Measurements from ENCODE around the gene LIN52.

LIN52 gene

DNA sequence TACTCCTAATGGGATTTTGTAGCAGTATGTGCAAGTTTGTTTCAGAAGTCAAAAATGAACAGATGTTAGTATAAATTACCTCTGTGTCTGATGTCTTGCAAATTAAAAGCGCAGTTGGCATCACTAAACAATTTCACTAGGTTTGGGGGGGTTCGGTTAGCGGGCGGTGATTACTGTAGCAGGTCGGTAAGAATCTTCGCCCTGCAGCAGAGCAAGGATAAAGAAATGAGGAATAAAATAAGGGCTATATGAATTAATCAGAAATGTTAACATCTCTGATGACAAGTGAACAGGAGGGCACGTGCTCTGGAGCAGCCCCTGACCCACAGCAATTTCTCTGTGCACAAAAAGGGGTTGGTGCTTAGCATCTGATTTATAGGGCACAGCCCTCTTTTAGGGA is 110.9 kb downstream of the LIN52 start:
- DNase-seq = no peak

- no peak for DNase-seq
These were observed 113.9 kb downstream of the LIN52 start for GRCh38 chr14:74198441-74199234.

DNA sequence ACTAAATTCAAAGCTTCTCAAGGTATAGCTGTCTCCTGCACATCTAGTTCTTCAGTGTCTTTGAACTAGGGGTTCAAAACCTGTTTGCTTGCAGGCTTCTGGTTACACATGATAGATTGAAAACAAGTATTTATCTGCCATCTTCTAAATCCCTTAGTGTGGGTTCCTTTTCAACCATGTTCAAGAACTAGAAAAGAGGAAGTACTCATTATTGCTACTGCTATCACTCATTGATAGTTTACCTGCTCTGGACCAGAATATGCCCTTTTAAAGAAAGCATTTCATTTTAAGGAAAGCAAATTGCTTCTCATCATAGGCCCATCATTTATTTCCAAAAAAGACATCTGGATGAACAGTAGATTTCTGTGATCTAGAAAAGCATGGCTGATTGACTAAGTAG is 117.4 kb downstream of the LIN52 start:
- DNase-seq = no peak

- no peak for DNase-seq
These were observed 118.9 kb downstream of the LIN52 start for GRCh38 chr14:74203639-74204038.

GRCh38 chr14:74204491-74204890 is 119.7 kb downstream of the LIN52 start:
- DNase-seq = no peak

GRCh38 chr14:74205882-74206281 is 121.1 kb downstream of the LIN52 start:
- no peak for DNase-seq

DNA sequence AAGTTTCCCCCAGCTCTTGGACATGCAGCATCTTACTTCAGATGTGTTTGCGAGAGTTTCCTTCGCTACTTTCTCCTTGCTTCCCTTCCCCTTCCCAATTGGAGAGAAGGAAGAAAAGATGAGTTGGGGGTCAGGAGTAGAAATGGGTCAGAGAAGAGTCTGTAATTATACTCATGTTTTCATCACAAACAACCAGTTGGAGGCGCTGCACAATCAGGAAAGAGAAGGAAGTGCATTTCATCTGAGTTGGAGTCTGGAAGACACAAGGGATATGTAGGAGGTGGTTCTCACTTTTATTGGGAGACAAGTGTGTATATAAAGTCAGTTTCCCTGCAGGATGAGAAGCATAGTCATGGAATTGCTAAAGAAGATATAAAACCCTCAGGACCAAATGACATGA is 123.2 kb downstream of the LIN52 start:
- peak in 1 of 2 donors; percentile 4 for DNase-seq

DNA sequence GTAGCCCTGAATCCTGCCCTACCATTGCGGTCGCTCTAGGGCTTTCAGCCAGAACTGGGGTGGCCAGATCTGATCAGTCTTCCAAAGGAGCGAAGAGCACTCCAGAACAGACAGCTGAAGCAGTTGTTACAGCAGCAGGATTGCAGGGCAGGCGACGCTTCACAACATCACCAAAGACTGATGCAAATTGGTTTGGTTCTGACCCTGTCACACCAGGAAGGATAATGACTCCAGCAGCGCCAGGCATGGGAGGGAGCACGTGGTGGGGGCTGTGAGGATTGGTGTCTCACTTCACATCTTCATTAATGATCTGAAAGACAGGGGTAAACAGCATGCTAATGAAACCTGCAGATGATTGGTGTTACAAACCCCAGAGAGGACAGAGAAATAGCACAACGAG is 123.9 kb downstream of the LIN52 start:
- no peak for DNase-seq

DNA sequence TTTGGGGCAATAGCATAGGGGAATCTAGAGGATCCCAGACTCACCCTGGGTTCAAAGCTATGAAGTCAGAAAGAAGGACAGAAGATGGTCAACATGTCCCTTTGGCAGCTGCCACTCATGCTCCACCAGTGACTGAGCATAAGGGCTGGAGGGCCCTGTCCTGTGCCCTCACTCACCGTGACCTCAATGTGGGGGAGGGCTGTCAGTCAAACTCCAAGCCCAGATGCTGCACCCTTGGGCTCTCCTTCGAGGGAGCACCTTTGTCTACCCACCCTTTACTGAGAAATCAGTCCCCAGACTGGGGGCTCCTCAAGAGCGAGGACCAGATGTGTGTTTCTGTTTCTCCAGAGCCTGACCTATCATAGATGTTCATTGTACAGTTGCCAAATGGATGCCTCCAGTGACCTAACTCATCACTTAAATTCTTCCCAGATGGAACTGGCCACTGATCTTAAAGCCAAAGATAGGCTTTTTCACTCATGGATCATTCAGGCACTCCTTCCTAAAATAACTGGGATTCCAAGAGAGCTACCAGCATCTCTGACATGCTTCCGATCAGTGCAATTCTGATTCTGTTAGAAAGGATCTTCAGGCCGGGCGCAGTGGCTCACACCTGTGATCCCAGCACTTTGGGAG is 127.3 kb downstream of the LIN52 start:
- DNase-seq = no peak

GRCh38 chr14:74213907-74214803 is 129.4 kb downstream of the LIN52 start:
- no peak for DNase-seq

GRCh38 chr14:74216671-74217070 is 131.9 kb downstream of the LIN52 start:
- DNase-seq = no peak

DNA sequence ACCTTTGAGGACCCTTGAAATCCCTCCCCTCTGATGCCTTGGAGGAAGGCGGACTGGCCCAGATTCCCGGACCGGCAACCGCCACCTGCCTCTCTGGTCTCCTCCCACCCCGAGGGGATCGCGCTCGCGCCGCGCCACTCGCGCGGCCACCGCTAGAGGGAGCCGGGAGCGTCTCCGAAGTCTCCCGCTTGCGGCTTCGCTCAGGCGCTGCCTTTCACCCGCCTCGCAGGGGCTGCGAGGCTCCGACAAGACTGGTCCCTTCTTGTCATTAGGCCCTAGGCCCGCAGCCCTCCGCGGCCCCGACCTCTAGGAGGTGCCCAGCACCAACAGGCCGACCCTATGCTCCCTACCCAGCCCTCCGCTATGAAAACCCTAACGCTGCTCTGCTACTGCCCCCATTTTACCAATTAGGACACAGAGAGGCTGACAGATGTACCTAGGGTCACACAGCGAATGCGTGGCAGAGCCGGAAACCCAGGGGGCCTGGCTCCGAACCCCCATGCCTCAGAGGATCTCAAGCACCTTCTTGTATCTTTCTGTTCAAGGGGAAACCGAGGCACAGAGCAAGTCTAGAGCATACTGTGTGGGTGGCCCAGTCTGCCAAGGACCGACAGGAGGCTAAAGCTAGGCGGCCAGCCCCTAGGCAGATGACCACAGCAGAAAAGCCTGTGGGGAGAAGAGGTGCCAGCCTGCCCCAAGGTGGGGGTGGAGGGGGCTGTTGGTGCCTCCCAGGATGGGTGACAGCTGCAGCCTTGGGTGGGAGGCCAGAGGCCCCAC is 133.1 kb downstream of the LIN52 start:
- peak; percentile 26 to 84 for DNase-seq

- no peak for DNase-seq
These were observed 133.7 kb downstream of the LIN52 start for GRCh38 chr14:74218462-74218861.

GRCh38 chr14:74219277-74220205 is 134.8 kb downstream of the LIN52 start:
- DNase-seq = no peak

- DNase-seq = no peak
These were observed 136.2 kb downstream of the LIN52 start for GRCh38 chr14:74220991-74221390.

GRCh38 chr14:74221741-74222140 is 137.0 kb downstream of the LIN52 start:
- DNase-seq = no peak

DNA sequence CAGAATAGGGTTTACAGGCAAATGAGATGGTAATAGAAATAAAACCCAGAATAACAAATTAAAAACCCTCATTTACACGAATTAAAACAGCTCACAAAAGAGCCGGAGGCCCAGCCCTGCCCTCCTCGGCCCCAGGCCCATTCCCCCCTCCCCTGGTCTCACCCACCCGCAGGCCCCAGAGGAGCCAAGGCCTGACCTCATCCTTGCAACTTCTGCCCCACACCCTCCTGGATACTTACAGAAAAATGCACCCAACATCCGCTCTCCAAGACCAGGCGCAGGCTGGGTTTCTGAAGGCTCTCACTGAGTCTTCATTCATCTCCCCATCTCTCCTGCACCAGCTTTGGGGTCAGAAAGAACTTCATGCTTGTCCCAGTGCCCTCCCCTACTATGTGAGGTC is 138.3 kb downstream of the LIN52 start:
- no peak for DNase-seq

DNA sequence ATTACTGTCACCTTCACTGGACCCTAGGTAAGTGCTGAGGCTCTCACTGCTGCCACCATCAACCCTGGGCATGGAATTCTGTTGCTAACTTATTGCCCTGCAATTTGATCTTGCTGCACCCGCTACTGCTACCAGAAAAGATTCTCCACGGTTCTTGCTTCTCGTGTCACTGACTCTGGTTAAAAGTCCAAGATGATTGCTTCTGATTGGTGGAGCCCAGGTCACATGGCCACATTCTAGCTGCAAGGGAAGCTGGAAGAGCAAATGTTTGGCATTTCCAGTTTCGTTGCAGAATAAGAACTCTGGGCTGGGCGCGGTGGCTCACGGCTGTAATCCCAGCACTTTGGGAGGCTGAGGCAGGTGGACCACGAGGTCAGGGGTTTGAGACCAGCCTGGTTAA is 147.0 kb downstream of the LIN52 start:
- DNase-seq = no peak

GRCh38 chr14:74235017-74235416 is 150.3 kb downstream of the LIN52 start:
- DNase-seq = no peak

- DNase-seq = no peak
These were observed 152.7 kb downstream of the LIN52 start for GRCh38 chr14:74237441-74237840.

- no peak for DNase-seq
These were observed 154.5 kb downstream of the LIN52 start, which contains the start of gene VSX2 for GRCh38 chr14:74238974-74239847. Gene VSX2 (plus strand): TSS chr14:74239449. CDS start chr14:74239562, 113 bp downstream.

Measured in inflammatory macrophage treated with lipopolysaccharide for 1 hour (primary cell).